NCI-H446 (cell line): ENCODE data around the gene TRIM68.

Source experiments
- DNase-seq, 2 experiments: peaks; one replicate each; lab custom pipeline; 2025; lab: John Stamatoyannopoulos, UW

TRIM68 gene

DNA sequence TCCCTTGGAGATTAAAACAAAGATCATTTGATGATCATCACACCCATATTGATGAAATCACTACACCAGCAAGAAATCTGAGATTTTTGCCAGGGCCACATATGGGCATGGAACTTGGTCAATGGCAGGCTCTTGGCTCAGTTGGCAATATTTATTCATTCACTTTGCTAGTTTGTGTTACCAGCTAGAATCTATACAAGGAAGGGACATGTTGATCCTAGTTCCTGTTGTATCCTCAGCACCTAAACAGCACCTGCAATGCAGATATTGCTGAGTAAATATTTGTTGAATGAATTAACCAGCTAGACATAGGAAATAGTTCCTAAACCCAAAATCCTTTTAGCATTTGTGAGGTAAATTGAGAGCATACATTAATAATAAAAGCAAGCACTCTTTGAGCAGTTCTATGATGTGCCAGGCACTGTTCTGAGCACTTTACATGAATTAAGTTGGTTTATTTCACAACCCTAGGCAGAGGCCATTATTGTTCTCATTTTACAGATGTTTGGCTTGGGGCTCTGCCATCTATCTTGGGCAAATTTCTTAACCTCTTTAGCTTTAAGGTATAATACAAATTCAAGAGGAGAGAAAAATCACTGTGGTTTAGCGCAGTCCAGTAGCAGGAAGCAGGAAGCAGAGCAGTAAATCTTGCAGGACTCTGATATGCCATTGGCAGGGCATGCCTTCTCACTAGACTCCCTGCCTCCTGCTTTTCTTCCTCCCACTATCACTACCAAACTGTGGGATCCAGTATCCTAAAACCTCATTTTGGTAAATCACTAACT lies 1.6 kb downstream of the TRIM68 start:
- no peak for DNase-seq

DNA sequence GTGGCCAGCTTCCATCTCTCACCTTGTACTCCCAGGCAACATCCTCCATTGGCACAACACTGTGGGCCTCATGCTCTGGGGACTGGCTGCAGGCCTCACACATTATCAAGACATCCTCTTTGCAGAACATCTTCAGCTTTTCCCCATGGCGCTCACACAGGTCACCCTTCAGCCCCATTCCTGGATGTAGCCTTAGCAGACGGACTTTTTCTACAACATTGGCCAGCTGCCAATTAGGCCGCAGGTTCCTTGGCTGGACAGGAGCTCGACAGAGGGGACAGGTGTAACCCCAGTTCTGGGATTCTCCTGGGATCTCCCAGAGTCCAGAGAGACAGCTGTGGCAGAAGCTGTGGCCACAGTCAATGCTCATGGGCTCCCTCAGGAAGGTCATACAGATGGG lies 3.0 kb downstream of the TRIM68 start:
- no peak for DNase-seq

DNA sequence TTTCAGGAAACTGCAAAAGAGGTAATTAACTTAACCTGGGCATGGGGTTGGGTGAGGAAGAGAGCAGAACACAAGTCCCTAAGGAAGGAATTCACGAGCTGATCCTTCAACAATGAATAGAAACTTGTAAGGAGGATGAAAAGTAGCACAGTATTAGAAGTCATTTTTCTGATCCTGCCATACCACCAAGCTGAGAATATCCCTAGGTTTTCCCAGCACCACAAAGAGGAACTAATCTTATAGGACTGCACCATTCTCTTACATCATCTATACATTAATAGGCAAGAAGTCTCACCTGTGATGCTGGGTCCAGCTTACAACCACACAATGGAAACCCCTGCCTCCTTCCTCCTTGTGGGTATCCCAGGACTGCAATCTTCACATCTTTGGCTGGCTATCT lies 14.3 kb downstream of the TRIM68 start, which contains the start of gene OR52I1:
Gene OR52I1, plus strand, starts transcription at position 301 of the 400 bp plus-strand sequence. Its CDS starts 0 bp downstream, at position 301.
- DNase-seq, result no peak

DNA sequence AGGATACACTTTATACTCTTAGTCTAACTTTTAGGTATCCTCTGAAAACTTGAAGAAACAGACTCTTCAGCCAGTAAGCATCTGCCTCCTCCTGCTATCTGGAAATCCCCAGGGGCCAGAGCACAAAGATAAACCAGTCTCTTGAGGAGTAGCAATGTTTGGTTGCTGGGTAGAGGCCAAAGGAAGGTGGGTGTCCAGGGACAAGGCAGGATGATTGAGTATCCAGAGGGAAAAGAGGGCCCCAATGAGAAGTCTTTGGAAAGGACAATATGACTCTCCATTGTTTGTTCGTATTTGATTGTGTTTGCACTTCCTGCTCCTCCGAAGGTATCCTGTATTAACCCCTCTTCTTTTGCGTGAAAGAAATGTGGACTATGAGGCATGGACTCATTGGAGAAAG lies 19.0 kb downstream of the TRIM68 start:
- no peak for DNase-seq

DNA sequence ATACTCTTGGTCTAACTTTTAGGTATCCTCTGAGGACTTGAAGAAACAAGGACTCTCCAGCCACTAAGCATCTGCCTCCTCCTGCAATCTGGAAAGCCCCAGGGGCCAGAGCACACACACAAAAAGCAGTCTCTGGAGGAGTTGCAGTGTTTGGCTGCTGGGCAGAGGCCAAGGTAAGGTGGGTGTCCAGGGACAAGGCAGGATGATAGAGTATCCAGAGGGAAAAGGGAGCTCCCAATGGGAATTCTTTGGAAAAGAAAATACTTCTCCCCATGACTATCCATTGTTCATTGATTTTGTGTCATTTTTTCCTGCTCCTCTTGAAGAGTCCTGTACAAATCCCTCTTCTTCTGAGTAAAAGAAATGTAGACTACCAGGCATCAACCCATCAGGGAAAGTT lies 26.6 kb downstream of the TRIM68 start, which contains the start of gene OR52I2:
Gene OR52I2, plus strand, starts transcription at position 301 of the 400 bp plus-strand sequence.
- DNase-seq, result no peak

DNA sequence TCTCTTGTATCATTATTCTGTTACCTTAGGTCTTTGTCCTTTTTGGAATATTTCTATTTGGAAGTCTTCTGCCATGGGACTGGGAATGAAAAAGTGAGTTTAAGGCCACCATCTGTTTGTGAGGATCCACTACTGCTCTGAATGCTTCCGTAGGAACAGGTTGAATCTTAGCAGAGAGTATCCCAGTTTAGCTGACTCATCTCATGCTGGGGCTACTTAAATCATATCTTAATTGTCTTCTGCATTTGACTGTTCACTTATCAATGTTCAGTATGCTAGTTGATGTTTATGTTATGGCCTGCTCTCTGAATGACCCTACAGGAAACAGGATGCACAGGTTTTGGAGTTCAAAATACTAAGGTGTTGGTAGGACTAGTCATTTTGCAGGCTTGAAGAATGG lies 27.9 kb downstream of the TRIM68 start:
- DNase-seq, result no peak

DNA sequence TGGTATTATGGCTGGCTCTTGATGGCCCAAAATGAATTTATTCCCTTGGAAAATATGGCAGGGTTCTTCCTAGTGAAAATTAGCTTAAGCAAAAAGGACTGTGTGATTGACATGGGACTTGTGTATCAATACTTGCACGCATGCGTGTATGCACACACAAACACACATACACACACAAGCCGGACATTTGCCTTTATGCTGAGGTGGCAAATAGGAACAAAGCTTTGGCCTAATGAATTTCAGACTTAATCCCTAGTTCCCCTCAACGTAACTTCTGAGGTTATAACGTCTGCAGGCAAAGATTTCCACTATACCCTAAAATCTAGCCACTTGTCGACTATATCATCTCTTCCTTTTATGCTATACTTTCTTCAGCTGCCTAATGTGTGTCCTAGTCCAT lies 29.4 kb downstream of the TRIM68 start:
- DNase-seq, result no peak

DNA sequence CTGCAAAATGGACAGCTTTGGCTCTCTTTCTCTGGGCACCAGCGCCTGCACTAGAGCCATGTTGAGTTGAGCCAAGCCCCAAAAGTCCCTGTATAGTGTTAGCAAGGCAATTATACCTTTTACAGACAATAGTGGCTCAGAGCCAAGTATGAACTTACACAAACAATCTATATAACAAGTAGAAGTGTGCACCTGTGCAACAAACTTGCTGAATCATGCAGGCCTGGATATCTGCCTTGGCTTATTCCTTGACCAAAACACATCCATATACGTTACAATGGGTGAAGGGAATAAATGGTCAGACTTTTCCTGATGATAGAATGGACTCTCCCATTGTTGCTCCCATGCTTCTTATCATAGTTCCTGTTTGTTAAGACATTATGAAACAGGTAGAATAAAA lies 30.3 kb downstream of the TRIM68 start:
- DNase-seq, result no peak

DNA sequence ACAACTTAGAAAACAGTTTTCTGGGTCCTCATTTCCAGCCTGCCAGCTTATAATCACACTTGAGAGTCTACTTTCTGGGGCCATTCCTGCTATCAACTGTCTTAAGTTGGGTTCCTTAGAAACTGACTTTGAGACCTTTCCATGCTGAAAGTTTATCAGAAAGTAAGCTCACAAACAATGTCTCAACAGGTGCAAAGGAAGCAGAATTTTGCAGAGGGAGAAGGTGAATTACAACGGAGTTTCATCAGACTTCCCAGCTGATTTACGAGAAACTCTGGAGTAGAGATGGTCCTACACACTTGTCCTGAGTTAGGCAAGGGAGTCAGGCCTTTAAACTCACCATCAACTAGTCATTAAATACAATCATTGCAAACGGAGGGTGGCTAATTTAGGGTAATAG lies 31.2 kb downstream of the TRIM68 start:
- no peak for DNase-seq

DNA sequence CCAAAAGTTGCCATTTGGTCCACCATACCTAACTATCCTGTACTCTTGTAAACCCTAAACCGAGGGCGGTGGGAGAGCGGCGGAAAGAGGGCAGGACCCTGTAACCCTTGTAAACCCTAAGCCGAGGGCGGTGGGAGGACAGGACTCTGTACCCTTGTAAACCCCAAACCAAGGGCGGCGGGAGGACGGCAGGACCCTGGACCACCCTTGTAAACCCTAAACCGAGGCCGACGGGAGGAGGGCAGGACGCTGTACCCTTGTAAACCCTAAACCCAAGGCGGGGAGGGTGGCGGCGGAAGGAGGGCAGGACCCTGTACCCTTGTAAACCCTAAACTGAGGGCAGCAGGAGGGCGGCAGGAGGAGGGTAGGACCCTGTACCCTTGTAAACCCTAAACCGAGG lies 39.0 kb downstream of the TRIM68 start:
- DNase-seq, result no peak

DNA sequence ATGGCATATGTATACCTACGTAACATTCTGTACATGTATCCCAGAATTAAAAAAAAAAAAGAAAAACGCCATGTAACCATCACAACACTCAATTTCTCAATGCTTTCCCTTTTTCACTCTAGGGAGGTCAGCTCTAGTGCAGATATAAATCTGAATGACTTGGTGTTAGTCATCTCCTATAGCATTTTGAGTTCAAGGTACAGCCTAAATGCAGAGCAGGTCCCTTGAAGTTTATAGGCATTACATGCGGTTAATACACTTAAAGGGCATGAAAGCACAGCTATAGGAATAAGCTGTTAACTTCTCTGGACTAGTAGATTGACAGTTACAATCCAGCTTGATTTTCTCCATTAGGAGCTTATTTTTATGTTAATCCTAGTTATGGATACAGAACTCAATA lies 42.7 kb downstream of the TRIM68 start:
- no peak for DNase-seq

DNA sequence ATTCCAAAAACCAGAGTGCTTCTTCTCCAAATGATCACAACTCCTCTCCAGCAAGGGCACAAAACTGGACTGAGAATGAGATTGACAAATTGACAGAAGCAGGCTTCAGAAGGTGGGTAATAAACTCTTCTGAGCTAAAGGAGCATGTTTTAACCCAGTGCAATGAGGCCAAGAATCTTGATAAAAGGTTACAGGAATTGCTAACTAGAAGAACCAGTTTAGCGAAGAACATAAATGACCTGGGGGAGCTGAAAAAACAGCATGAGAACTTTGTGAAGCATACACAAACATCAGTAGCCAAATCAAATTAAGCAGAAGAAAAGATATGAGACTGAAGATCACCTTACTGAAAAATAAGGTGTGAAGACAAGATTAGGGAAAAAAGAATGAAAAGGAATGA lies 47.6 kb downstream of the TRIM68 start:
- no peak for DNase-seq

DNA sequence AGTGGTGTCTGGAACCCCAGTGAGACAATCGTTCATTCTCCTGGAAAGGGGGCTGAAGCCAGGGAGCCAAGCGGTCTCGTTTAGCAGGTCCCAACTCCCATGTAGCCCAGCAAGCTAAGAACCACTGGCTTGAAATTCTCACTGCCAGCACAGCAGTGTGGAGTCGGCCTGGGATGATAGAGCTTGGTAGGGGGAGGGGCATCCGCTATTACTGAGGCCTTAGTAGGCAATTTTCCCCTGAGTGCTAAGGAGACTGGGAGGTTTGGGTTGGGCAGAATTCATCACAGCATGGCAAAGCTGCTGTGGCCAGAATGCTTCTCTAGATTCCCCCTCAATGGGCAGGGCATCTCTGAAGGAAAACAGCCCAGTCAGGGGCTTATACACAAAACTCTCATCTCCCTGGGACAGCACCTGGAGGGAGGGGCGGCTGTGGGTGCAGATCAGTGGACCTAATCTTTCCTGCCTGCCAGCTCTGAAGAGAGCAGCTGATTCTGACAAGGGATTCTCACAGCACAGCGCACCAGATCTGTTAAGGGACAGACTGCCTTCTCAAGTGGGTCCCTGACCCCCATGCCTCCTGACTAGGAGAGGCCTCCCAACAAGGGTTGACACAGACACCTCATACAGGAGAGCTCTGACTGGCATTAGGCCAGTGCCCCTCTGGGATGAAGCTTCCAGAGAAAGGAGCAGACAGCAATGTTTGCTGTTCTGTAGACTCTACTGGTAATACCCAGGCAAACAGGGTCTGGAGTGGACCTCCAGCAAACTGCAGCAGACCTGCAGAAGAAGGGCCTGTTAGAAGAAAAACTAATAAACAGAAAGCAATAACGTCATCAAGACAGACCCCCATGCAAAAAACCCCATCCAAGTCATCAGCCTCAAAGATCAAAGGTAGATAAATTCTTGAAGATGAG lies 48.2 kb downstream of the TRIM68 start:
- no peak for DNase-seq

DNA sequence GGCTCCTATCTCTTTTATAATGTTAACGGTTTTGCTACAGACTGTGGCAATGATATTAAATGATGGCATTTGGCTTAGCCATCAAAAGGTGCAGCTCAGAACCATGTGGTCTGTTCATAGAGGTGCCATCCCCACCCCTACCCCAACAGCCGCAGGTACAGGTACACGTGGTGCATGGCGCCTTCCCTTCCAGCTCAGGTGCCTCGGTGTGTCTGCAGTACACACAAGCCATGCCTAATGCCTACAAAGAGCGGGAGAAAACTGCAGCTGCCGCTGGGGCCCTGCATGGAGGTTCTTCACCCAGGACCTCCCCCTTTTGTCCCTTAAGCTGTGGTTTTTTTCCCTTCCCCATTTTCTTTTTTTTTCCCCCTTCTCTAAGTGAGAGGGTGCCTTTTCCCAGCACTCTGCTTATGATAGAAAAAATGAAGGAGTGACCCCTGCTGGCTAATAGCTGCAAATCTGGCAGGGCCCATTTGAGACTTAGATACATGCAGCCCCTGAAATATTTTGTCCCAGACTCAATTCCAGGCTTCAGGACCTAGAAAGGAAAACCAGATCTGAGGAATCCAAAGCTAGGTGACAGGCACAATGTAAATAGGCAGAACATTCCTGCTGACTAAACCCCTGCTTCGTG lies 56.6 kb downstream of the TRIM68 start:
- DNase-seq, result no peak
